Fibroblast of skin of left quadriceps (primary cell): ENCODE results near the gene FCHSD1.
A peak's percentile ranks its signal among the peaks of the same experiment; 100 is the strongest.

Experiments used
- DNase-seq, 2 experiments: peaks; one replicate each; pipeline ENCODE4 v3.0.0-alpha.2; 2013; ENCODE audit warnings: low read depth in 2 of 2

The FCHSD1 gene

GRCh38 chr5:141650851-141651727 is at the start of gene FCHSD1:
Gene FCHSD1, minus strand, starts transcription at chr5:141651418. Its CDS starts 50 bp downstream, at chr5:141651368.
- peak in 1 of 2 experiments; percentile 23 for DNase-seq

GRCh38 chr5:141697586-141697985 is 46.4 kb upstream of the FCHSD1 start:
- no peak for DNase-seq

- no peak for DNase-seq
These were observed 45.2 kb upstream of the FCHSD1 start for GRCh38 chr5:141696431-141696830.

- no peak for DNase-seq
These were observed 44.5 kb upstream of the FCHSD1 start for GRCh38 chr5:141695627-141696215.

- DNase-seq: no peak
These were observed 43.3 kb upstream of the FCHSD1 start for GRCh38 chr5:141694479-141694878.

- DNase-seq: no peak
These were observed 41.9 kb upstream of the FCHSD1 start for GRCh38 chr5:141692919-141693725.

- DNase-seq: no peak
These were observed 41.3 kb upstream of the FCHSD1 start for GRCh38 chr5:141692533-141692888.

- peak; percentile 37 to 42 for DNase-seq
These were observed 40.8 kb upstream of the FCHSD1 start for GRCh38 chr5:141691867-141692532.

GRCh38 chr5:141691286-141691866 is 40.2 kb upstream of the FCHSD1 start:
- no peak for DNase-seq

GRCh38 chr5:141686648-141687416 is 35.6 kb upstream of the FCHSD1 start:
- DNase-seq: no peak

- no peak for DNase-seq
These were observed 34.4 kb upstream of the FCHSD1 start for GRCh38 chr5:141685591-141685990.

GRCh38 chr5:141683596-141684141 is 32.5 kb upstream of the FCHSD1 start:
- no peak for DNase-seq

- DNase-seq: peak; percentile 47 to 49
These were observed 30.8 kb upstream of the FCHSD1 start, which contains the start of gene ARAP3 for GRCh38 chr5:141681695-141682641. Gene ARAP3, minus strand, starts transcription at chr5:141682230. Its CDS starts 1,744 bp downstream, at chr5:141680486.

- no peak for DNase-seq
These were observed 30.1 kb upstream of the FCHSD1 start for GRCh38 chr5:141681295-141681694.

- DNase-seq: no peak
These were observed 29.6 kb upstream of the FCHSD1 start for GRCh38 chr5:141680751-141681201.

- DNase-seq: no peak
These were observed 29.0 kb upstream of the FCHSD1 start for GRCh38 chr5:141680178-141680577.

GRCh38 chr5:141677415-141677814 is 26.2 kb upstream of the FCHSD1 start:
- no peak for DNase-seq

GRCh38 chr5:141675672-141676071 is 24.5 kb upstream of the FCHSD1 start:
- no peak for DNase-seq

GRCh38 chr5:141674747-141675146 is 23.5 kb upstream of the FCHSD1 start:
- DNase-seq: no peak
